T-helper 1 cell treated with Interleukin-12 subunit alpha and Interleukin-12 subunit beta and Interleukin-4 antibody, amounts not matched to agents 30 μg/mL and 1 μg/mL, for 36 hours (primary cell): ENCODE results near the gene ATP2B2.
"Not testable (repeated sequence)": the region's sequence is repeated elsewhere in the genome, so short reads cannot be mapped to it uniquely, and the experiment has no call there.

Experiments used
- H3K27ac Mint-ChIP-seq: one replicate; pipeline ENCODE4 v1.8.0; 2021; ENCODE audit warnings: mild to moderate bottlenecking, mixed read lengths
- H3K27me3 Mint-ChIP-seq: one replicate; pipeline ENCODE4 v1.8.0; 2021; ENCODE audit warnings: low read depth, mixed read lengths
- H3K36me3 Mint-ChIP-seq: one replicate; pipeline ENCODE4 v1.8.0; 2021; ENCODE audit warnings: low read depth, mixed read lengths
- H3K4me1 Mint-ChIP-seq: one replicate; pipeline ENCODE4 v1.8.0; 2021; ENCODE audit warnings: low read depth, mixed read lengths
- H3K4me3 Mint-ChIP-seq: one replicate; pipeline ENCODE4 v1.8.0; 2021; ENCODE audit warnings: mild to moderate bottlenecking, moderate library complexity, mixed read lengths
- H3K9me3 Mint-ChIP-seq: one replicate; pipeline ENCODE4 v1.8.0; 2021; ENCODE audit warnings: mixed read lengths

Gene ATP2B2

DNA sequence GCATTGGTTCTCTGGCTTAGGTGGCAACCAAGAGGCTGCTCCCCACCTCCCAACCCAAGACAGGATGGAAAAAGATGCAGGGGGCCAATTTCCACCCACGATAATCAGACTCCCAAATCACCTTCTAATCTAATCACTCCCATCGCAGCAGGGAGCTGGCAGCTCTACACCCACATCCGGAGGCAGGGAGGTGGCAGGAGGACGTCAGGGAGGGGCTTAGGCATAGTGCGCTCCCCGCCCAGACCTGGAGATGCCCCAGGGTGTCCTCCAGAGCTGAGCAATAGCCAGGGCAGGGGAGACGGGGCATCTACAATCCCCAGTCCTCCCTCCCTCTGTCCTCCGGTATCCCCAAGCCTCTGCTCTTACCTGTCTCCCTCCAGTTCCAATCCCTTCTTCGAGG, 114.0 kb downstream of the ATP2B2 start:
- Mint-ChIP-seq H3K4me3 (no peak overlapping the region), H3K27ac (no peak overlapping the region), H3K27me3 (no peaks in the 10 kb centered on the region), H3K4me1 (peaks cover 12% of the 10 kb centered on the region), H3K9me3 (no peaks in the 10 kb centered on the region), H3K36me3 (no peaks in the 10 kb centered on the region)

DNA sequence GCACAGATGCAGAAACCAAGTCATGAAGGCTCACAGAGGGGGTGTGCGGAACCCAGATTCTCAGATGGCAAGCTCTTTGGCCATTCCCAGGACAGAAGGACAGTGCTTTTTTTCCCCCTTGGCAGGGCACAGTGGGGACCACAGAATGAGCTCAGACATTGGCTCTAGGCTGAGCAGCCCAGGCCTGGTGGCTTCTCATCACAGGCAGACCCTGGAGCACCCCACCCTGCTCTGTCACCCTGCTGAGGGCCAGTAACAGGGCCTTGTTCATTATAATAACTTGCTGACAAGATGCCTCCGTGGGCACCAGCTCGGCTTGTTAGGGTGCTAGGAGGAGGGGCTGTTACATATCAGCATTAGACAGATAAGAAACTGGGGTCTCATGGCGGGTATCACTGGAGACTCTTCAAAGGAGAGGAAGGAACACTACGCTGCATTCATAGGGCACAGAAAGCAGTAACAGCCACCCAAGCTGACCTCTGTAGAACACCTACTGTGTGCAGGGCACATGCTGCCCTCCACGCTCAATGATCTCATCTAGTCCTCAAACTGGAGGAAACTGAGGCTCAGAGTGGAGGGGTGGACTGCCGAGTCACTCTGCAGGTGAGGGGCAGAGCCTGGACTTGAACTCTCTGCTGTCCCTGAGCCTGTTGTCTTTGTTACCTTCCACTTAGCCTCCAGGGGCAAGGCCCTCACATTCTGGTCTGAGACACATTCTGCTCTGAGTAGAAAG, 114.6 kb downstream of the ATP2B2 start:
- H3K27me3 Mint-ChIP-seq: no peaks in the 10 kb centered on the region
- peaks cover 10% of the 10 kb centered on the region for H3K4me1 Mint-ChIP-seq
- H3K4me3 Mint-ChIP-seq: no peak overlapping the region
- H3K27ac Mint-ChIP-seq: no peak overlapping the region
- no peaks in the 10 kb centered on the region for H3K36me3 Mint-ChIP-seq
- no peaks in the 10 kb centered on the region for H3K9me3 Mint-ChIP-seq

DNA sequence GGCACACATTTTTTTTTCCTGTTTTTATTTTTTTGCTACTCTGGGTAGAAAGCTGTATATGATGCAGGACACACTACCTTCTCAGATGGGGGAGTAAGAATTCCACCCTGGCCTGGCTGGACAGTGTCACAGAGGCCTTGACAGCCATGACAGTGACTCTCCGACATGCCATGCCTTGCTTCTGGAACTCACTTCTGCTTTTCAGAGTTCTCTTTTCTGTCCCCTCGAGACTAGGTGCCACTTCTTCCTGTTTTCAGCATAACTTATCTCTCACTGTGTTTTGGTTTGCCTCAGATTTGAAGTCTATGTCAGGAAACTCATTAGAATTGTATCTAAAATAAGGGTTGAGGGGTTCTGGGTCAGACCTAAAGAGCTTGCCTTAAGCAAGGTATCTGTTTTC, 115.4 kb downstream of the ATP2B2 start:
- H3K27me3 Mint-ChIP-seq: no peaks in the 10 kb centered on the region
- H3K27ac Mint-ChIP-seq: no peak overlapping the region
- H3K4me3 Mint-ChIP-seq: no peak overlapping the region
- H3K4me1 Mint-ChIP-seq: peaks cover 3% of the 10 kb centered on the region
- no peaks in the 10 kb centered on the region for H3K36me3 Mint-ChIP-seq
- H3K9me3 Mint-ChIP-seq: no peaks in the 10 kb centered on the region

DNA sequence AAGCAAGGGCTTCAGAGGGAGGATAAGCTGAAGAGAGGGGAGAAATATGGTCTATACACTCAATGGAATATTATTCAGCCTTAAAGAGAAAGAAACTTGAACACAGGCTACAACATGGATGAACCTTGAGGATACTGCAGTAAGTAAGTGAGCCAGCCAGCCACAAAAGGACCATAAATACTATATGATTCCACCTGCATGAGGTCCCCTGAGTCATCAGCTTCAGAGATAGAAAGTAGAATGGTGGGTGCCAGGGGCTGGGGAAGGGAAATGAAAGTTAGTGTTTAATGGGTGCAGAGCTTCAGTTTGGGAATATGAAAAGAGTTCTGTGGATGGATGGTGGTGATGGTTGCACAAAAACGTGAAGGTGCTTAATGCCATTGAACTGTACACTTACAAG, 116.0 kb downstream of the ATP2B2 start:
- Mint-ChIP-seq H3K36me3 (no peaks in the 10 kb centered on the region), H3K4me3 (no peak overlapping the region), H3K27me3 (no peaks in the 10 kb centered on the region), H3K27ac (no peak overlapping the region), H3K4me1 (peaks cover 2% of the 10 kb centered on the region), H3K9me3 (no peaks in the 10 kb centered on the region)

DNA sequence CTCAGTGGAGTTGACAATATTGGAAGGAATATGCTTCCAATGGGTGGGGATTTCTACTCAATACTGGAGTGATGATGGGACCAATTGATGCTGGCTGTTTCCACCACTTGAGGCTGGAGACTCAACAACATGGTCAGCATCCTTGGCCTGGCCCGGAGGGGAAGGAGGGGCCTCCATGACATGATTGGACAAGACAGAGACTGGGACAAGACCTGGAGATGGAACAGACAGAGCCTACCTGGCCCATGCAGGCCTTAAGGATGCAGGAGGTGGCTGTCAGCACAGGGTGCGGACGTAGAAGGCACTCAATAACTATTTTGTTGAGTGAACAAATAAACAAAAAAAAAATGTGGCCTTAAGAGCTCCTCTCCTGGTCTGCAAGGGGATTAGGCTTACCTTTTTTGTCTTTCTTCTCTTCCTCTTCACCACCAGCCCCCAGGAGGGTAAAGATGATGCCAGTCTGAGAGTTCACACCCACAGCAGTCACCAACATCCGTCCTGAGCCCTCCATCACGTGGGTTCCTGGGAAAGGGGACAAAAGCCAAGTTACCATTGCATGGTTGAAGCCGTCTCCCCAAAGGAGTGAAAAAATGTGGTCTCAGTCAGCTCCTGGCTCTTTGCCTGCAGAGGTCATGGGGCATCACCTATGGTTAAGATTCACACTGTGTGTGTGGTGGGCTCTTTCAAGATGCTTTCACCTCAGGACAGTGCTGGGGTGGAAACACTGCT, 117.3 kb downstream of the ATP2B2 start:
- Mint-ChIP-seq H3K4me3 (no peak overlapping the region), H3K36me3 (no peaks in the 10 kb centered on the region), H3K27me3 (peaks cover 4% of the 10 kb centered on the region), H3K9me3 (no peaks in the 10 kb centered on the region), H3K4me1 (peaks cover 2% of the 10 kb centered on the region), H3K27ac (no peak overlapping the region)

DNA sequence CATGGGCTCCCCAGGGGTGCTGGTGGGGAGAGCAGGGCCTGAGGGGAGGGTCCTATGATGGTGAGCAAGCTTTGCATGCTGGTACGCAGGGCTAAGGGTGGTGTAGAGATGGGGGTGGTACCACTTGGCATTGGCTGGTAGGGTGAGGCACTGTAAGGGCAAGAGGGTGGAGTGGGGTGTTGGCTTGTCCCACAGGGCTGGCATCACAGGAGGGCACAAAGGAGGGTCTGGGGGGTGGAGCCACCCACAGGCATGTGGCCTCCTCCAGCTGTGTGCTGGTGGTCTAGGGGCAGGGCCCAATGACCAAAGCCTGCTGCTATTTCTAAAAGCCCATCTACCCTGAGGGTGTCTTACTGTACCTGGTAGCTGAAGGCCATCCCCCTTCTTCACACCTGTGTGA, 119.3 kb downstream of the ATP2B2 start:
- no peak overlapping the region for H3K27ac Mint-ChIP-seq

DNA sequence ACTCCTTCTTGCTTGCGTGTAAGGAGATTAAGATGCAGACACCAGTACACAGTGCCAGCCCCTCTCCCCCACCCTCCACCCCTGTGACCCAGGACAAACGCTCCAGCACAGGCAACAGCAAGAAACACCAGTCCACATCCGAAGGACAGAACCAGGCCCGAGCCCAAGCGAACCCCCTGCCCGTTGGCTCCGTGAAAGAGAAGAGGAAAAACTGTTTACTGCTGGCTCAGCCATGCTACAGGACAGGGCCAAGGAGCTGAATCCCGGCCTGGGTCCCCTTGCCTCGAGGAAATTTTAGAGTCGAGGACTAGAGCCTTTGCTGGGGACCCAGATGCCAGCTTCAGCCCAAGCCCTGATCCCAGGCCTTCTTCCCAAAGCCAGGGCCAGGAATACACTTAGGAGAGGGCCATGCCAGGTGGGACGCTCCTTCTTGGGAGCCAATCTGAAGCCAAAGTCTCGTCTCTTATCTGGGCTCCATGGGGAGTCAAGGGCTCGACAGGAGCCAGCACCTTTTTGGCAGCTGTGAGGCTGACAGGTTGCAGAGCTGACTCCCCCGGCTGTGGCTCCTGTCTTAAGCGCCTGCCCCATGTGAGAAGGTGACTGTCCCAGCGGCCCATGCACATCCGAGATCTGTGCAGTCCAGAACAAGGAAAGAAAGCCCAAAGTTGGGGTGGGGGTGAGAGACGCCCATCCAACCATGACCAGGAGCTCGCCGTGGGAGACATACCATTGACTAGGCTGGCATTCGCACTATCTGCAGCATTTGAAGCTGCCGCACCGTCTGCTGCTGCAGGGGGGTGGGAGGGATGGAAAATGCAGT, 120.6 kb downstream of the ATP2B2 start:
- H3K4me3 Mint-ChIP-seq: no peak overlapping the region
- H3K36me3 Mint-ChIP-seq: no peaks in the 10 kb centered on the region
- H3K27me3 Mint-ChIP-seq: peaks cover 4% of the 10 kb centered on the region
- no peak overlapping the region for H3K27ac Mint-ChIP-seq
- no peaks in the 10 kb centered on the region for H3K9me3 Mint-ChIP-seq
- peaks cover 2% of the 10 kb centered on the region for H3K4me1 Mint-ChIP-seq

More for the DNA sequence above, 119.3 kb downstream of the ATP2B2 start:
- no peaks in the 10 kb centered on the region for H3K9me3 Mint-ChIP-seq
- no peak overlapping the region for H3K4me3 Mint-ChIP-seq
- H3K36me3 Mint-ChIP-seq: no peaks in the 10 kb centered on the region
- peaks cover 4% of the 10 kb centered on the region for H3K27me3 Mint-ChIP-seq
- peaks cover 2% of the 10 kb centered on the region for H3K4me1 Mint-ChIP-seq

DNA sequence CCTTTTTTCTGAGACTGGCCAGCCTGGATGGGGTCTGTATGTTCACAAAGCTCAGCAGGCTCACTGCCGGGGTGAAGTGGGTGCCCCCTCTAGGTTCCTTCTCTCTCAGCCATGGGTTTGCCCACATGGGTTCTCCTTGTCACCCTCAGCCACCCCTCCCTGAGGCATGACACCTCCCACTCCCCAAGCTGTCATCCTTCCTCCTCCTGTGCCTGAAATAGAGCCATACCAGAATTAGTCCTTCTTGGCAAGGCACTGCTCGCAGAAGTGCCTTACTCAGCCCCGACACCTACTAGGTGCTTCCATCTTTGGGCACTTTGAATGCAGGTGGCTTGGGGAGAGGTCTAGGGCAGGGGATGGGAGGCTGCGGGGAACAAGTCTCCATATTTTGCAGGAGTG, 121.5 kb downstream of the ATP2B2 start:
- Mint-ChIP-seq H3K27me3 (peaks cover 4% of the 10 kb centered on the region), H3K27ac (no peak overlapping the region), H3K36me3 (no peaks in the 10 kb centered on the region), H3K4me3 (no peak overlapping the region), H3K9me3 (no peaks in the 10 kb centered on the region), H3K4me1 (peaks cover 2% of the 10 kb centered on the region)

DNA sequence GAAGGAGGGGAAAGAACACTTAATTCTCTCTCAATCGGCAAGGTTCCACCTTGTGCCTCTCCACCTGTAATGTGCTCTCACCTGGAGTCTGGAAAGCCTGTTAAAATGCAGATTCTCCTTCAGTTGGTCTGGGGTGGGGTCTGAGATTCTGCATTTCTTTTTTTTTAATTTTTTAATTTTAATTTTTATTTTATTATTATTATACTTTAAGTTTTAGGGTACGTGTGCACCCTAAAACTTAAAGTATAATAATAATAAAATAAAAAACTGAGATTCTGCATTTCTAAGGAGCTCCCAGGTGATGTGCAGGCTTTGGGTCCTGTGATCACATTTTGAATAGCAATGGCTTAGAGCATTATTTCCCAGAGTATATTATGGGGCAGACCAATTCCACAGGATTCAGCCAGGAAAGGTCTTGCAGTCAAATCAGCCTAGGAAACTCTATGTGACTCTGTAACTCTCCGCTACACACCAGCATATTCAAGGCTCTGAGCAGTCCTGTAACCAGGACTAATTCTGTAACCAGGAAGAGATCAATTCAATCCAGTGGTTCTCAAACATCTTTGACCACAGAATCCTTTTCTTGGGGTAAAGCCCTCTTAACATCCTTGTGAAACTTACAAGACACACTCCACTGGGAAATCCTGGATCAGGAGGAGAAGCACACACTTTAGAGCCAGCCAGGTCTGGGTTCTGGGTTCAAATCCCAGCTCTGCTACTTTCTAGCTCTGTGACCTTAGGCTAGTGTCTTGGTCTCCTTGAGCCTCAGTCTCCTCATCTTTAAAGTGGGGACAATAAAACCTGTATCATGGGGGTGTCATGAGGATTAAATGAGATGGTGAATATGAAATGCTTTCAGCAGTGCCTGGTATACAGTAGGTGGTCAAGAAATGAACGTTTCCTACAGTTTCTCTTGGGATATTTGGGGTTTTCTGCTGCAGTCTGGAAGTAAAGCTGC, 122.2 kb downstream of the ATP2B2 start:
- Mint-ChIP-seq H3K9me3 (no peaks in the 10 kb centered on the region), H3K27ac (no peak overlapping the region), H3K27me3 (peaks cover 4% of the 10 kb centered on the region), H3K36me3 (no peaks in the 10 kb centered on the region), H3K4me1 (peaks cover 2% of the 10 kb centered on the region), H3K4me3 (no peak overlapping the region)

DNA sequence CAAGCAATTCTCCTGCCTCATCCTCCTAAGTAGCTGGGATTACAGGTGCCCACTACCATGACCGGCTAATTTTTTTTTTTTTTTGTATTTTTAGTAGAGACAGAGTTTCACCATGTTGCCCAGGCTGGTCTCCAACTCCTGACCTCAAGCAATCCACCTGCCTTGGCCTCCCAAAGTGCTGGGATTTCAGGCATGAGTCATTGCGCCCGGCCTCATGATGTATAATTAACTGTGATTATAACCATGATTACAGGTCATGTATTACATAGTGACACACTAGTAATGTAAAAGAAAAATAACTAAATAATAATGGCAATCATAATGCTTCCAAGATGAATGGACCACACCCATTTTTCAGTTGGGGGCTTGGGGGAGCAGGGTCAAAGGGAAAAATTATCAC, 122.9 kb downstream of the ATP2B2 start:
- not testable (repeated sequence) for H3K27me3 Mint-ChIP-seq, H3K4me1 Mint-ChIP-seq, H3K4me3 Mint-ChIP-seq, H3K9me3 Mint-ChIP-seq, H3K36me3 Mint-ChIP-seq, H3K27ac Mint-ChIP-seq

DNA sequence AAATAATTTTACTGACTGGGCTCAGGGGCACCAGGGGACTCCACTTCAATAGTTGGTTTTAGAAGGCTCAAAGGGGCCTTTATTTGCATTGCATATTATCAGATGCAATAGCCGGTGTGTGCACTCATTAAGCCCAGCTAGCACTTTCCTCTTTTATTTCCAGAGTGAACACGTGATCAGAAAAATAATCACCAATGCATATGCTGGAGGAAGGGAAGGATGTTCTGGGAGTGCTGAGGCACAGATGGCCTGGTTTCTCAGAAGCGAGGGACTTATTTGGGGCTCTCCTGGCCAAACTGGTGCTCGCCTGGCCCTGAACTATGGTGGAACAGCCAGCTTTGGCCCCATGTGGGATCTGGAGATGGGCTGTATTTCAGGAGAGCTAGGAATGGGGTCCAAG, 124.0 kb downstream of the ATP2B2 start:
- H3K27ac Mint-ChIP-seq: no peak overlapping the region
- peaks cover 4% of the 10 kb centered on the region for H3K27me3 Mint-ChIP-seq
- no peaks in the 10 kb centered on the region for H3K4me1 Mint-ChIP-seq
- H3K4me3 Mint-ChIP-seq: no peak overlapping the region
- H3K36me3 Mint-ChIP-seq: no peaks in the 10 kb centered on the region
- H3K9me3 Mint-ChIP-seq: no peaks in the 10 kb centered on the region

DNA sequence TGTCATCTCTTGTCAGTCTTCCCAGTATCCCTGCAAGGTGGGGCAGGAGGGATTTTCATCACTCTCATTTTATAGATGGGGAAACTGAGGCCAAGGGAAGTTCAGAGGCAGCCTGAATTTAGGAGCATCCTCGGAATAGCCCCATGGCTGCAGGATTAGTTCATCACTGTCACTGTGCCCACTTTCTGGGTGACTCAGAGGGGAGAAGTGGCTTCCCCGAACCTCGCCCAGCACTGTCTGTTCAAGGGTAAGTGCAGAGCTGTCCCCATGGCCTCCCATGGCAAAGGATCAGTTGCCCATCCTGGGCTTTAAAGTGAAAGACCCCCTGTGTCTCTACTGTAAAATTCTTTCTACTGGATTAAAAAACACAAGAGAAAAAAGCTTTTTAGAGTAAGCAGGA, 124.5 kb downstream of the ATP2B2 start:
- H3K27me3 Mint-ChIP-seq: peaks cover 4% of the 10 kb centered on the region
- H3K27ac Mint-ChIP-seq: no peak overlapping the region
- no peak overlapping the region for H3K4me3 Mint-ChIP-seq
- no peaks in the 10 kb centered on the region for H3K36me3 Mint-ChIP-seq
- no peaks in the 10 kb centered on the region for H3K4me1 Mint-ChIP-seq
- no peaks in the 10 kb centered on the region for H3K9me3 Mint-ChIP-seq

DNA sequence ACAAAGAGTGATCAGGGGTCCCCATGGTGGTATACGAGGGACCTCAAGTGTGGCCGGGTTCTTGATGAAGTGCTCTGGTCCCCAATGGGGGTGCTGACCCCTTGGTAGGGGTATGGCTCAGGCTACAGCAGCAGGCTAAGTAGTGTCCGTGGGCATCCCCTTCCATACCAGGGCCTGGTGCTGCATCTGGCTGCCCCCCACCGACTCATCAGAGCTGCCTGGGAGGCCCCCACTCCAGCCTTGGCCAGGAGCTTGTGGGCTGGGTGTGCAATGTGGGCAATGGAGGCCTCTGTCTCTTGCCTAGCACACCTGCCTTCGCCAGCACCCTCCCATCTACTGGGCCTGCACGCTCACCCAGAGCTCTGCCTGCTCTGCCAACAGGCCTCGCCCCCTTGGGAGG, 125.4 kb downstream of the ATP2B2 start:
- H3K4me1 Mint-ChIP-seq: no peaks in the 10 kb centered on the region
- no peak overlapping the region for H3K4me3 Mint-ChIP-seq
- no peaks in the 10 kb centered on the region for H3K9me3 Mint-ChIP-seq
- H3K27me3 Mint-ChIP-seq: peaks cover 4% of the 10 kb centered on the region
- H3K36me3 Mint-ChIP-seq: no peaks in the 10 kb centered on the region
- H3K27ac Mint-ChIP-seq: no peak overlapping the region

DNA sequence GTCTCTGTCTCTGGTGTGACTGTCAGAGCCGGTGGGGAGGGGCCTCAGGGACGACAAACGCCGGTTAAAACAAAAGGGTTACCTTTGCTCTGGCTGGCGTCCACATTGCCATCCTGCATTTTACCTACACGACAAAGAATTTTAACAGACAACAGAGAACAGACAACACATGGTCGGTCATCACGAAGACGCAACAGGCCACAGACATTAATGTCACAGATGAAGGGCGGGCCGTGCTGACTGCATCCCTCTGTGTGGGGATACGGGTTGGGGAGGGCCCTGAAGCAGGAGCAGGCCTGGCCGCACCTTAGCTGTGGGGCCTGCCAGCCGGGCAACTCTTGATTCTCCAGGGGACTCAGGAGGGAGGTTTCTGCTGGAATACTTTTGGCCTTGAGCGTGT, 126.2 kb downstream of the ATP2B2 start:
- H3K4me1 Mint-ChIP-seq: no peaks in the 10 kb centered on the region
- H3K36me3 Mint-ChIP-seq: no peaks in the 10 kb centered on the region
- no peaks in the 10 kb centered on the region for H3K9me3 Mint-ChIP-seq
- no peak overlapping the region for H3K4me3 Mint-ChIP-seq
- no peak overlapping the region for H3K27ac Mint-ChIP-seq
- peaks cover 4% of the 10 kb centered on the region for H3K27me3 Mint-ChIP-seq
